ENCODE data around the gene LCE1F. TPM values are rescaled to one million over a fixed set of nuclear protein-coding genes. Genes with fewer than 3 reads are reported as not detected.

The LCE1F gene
- total RNA-seq, 1 donor from 2014 or later, result not detected

GRCh38 chr1:152757747-152758146, 17.2 kb upstream of the LCE1F start, which contains the start of gene KPRP:
TSS of gene KPRP (plus strand) at chr1:152758025. CDS start at chr1:152759589, 1,564 bp downstream.
- no peak within 1 kb of the TSS for H3K27ac Mint-ChIP-seq
- no peaks in the 10 kb centered on the region for H3K4me1 Mint-ChIP-seq
- DNase-seq, result no peak
- no peak within 1 kb of the TSS for H3K4me3 Mint-ChIP-seq
- H3K9me3 Mint-ChIP-seq, result no peaks in the 10 kb centered on the region
- H3K36me3 Mint-ChIP-seq (ENCODE audit: low read depth), result no peaks in the 10 kb centered on the region
- intact Hi-C loops (cut with micrococcal nuclease), result no loop called here
- no peaks in the 10 kb centered on the region for H3K27me3 Mint-ChIP-seq

DNA sequence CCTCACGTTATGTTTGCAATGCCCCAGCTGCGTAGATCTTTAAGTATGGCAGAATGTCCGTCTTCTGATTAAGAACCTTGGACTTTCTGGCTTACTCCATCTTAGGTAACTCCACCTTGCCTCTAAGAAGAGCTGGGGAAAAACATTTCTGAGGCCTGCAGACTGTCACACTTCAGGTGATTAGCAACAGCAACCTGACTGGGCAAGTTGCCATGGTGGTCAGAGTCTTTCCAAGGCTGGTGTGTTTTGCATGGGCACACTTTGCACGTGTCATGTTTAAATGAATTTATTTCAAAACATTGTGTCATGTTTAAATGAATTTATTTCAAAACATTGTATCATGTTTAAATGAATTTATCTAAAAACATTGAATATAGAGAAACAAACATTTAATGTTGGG, 16.3 kb upstream of the LCE1F start:
- H3K36me3 Mint-ChIP-seq (ENCODE audit: low read depth), result no peaks in the 10 kb centered on the region
- intact Hi-C loops (cut with micrococcal nuclease), result no loop called here
- H3K4me1 Mint-ChIP-seq, result no peaks in the 10 kb centered on the region
- H3K27ac Mint-ChIP-seq, result no peak overlapping the region
- H3K27me3 Mint-ChIP-seq, result no peaks in the 10 kb centered on the region
- H3K9me3 Mint-ChIP-seq, result no peaks in the 10 kb centered on the region
- no peak overlapping the region for H3K4me3 Mint-ChIP-seq
- no peak for DNase-seq

- H3K36me3 Mint-ChIP-seq (ENCODE audit: low read depth), result no peaks in the 10 kb centered on the region
- DNase-seq, result peak; percentile 35
- H3K27ac Mint-ChIP-seq, result no peak overlapping the region
- H3K4me1 Mint-ChIP-seq, result no peaks in the 10 kb centered on the region
- H3K9me3 Mint-ChIP-seq, result no peaks in the 10 kb centered on the region
- H3K27me3 Mint-ChIP-seq, result no peaks in the 10 kb centered on the region
- no peak overlapping the region for H3K4me3 Mint-ChIP-seq
- intact Hi-C loops (cut with micrococcal nuclease), result no loop called here
Observed at GRCh38 chr1:152759453-152760173, 15.3 kb upstream of the LCE1F start.

- intact Hi-C loops (cut with micrococcal nuclease), result no loop called here
- no peak overlapping the region for H3K4me3 Mint-ChIP-seq
- peak; percentile 50 for DNase-seq
- H3K36me3 Mint-ChIP-seq (ENCODE audit: low read depth), result no peaks in the 10 kb centered on the region
- no peaks in the 10 kb centered on the region for H3K9me3 Mint-ChIP-seq
- H3K27me3 Mint-ChIP-seq, result no peaks in the 10 kb centered on the region
- H3K4me1 Mint-ChIP-seq, result no peaks in the 10 kb centered on the region
- no peak overlapping the region for H3K27ac Mint-ChIP-seq
Observed at GRCh38 chr1:152760551-152761190, 14.3 kb upstream of the LCE1F start.

DNA sequence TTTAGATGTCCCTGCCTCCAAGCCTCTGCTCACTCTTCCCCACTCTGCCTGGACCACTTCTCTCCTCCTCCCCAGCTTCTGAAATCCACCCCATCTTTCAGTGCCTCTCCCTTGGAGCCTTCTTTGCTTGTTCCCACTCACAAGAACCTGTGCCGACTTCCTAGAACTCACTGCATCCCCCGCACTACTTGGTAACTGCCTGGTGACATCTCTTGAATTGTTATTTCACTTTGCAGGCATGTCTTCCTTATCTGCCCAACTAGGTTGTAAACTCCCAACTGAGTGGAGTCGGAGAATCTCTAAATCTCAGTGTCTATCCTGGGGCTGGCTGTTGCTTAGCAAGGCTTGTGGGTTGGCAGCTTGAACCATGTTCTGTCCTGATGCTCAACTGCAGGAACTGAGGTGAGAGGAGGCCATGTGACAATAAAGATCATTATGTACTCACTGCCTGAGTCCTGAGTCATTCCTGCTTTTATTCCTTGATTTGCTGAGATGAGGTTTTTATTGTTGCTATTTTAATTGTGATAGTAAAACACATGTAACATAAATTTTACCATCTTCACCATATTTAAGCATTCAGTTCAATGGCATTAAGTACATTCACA, 13.2 kb upstream of the LCE1F start:
- H3K27ac Mint-ChIP-seq, result no peak overlapping the region
- H3K4me3 Mint-ChIP-seq, result no peak overlapping the region
- no peaks in the 10 kb centered on the region for H3K9me3 Mint-ChIP-seq
- H3K4me1 Mint-ChIP-seq, result no peaks in the 10 kb centered on the region
- intact Hi-C loops (cut with micrococcal nuclease), result no loop called here
- H3K27me3 Mint-ChIP-seq, result no peaks in the 10 kb centered on the region
- DNase-seq, result no peak
- no peaks in the 10 kb centered on the region for H3K36me3 Mint-ChIP-seq (ENCODE audit: low read depth)

GRCh38 chr1:152768847-152769533, 6.0 kb upstream of the LCE1F start:
- H3K27ac Mint-ChIP-seq, result no peak overlapping the region
- intact Hi-C loops (cut with micrococcal nuclease), result no loop called here
- H3K4me3 Mint-ChIP-seq, result no peak overlapping the region
- no peaks in the 10 kb centered on the region for H3K36me3 Mint-ChIP-seq (ENCODE audit: low read depth)
- H3K9me3 Mint-ChIP-seq, result no peaks in the 10 kb centered on the region
- DNase-seq, result peak; percentile 19
- H3K27me3 Mint-ChIP-seq, result peaks cover 4% of the 10 kb centered on the region
- no peaks in the 10 kb centered on the region for H3K4me1 Mint-ChIP-seq

DNA sequence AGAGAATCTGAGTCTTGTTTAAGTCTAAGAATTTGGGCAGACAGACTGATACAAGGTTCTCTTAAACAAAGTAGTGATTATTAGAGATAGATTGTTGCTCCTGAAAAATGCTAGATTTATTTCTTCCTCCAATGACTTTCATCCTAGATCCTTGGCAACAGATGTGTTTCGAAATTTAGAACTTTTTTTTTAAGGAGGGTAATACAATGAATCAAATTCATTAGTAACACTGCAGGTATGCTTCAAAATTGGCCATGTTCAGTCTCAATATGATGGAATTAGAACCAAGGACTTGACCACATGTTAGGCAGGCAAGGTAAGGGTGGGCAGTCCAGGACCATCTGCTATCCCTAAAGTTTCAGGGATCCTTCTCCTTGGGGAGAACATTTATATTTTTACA, 4.5 kb upstream of the LCE1F start:
- no peak overlapping the region for H3K27ac Mint-ChIP-seq
- DNase-seq, result no peak
- peaks cover 4% of the 10 kb centered on the region for H3K27me3 Mint-ChIP-seq
- intact Hi-C loops (cut with micrococcal nuclease), result no loop called here
- H3K36me3 Mint-ChIP-seq (ENCODE audit: low read depth), result no peaks in the 10 kb centered on the region
- no peaks in the 10 kb centered on the region for H3K4me1 Mint-ChIP-seq
- no peak overlapping the region for H3K4me3 Mint-ChIP-seq
- no peaks in the 10 kb centered on the region for H3K9me3 Mint-ChIP-seq

DNA sequence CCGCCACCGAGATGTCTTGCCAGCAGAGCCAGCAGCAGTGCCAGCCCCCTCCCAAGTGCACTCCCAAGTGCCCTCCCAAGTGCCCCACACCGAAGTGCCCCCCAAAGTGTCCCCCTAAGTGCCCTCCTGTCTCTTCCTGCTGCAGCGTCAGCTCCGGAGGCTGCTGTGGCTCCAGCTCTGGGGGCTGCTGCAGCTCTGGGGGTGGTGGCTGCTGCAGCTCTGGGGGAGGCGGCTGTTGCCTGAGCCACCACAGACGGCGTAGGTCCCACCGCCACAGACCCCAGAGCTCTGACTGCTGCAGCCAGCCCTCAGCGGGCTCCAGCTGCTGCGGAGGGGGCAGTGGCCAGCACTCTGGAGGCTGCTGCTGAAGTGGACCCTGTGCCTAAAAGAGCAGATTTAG, 1.4 kb downstream of the LCE1F start:
- Mint-ChIP-seq H3K4me1 (no peaks in the 10 kb centered on the region), H3K27me3 (peaks cover 5% of the 10 kb centered on the region), H3K9me3 (no peaks in the 10 kb centered on the region), H3K4me3 (no peak overlapping the region), H3K36me3 (ENCODE audit: low read depth) (no peaks in the 10 kb centered on the region), H3K27ac (no peak overlapping the region)
- no peak for DNase-seq
- intact Hi-C loops (cut with micrococcal nuclease), result no loop called here

GRCh38 chr1:152777510-152778137, 2.7 kb downstream of the LCE1F start:
- Mint-ChIP-seq H3K27ac (no peak overlapping the region), H3K4me3 (no peak overlapping the region), H3K36me3 (ENCODE audit: low read depth) (no peaks in the 10 kb centered on the region), H3K4me1 (no peaks in the 10 kb centered on the region), H3K27me3 (peaks cover 5% of the 10 kb centered on the region), H3K9me3 (no peaks in the 10 kb centered on the region)
- intact Hi-C loops (cut with micrococcal nuclease), result no loop called here
- no peak for DNase-seq

- intact Hi-C loops (cut with micrococcal nuclease), result no loop called here
- Mint-ChIP-seq H3K27ac (no peak overlapping the region), H3K27me3 (peaks cover 9% of the 10 kb centered on the region), H3K4me1 (no peaks in the 10 kb centered on the region), H3K36me3 (ENCODE audit: low read depth) (no peaks in the 10 kb centered on the region), H3K4me3 (no peak overlapping the region), H3K9me3 (no peaks in the 10 kb centered on the region)
- DNase-seq, result no peak
Observed at GRCh38 chr1:152783095-152783494, 8.2 kb downstream of the LCE1F start.

GRCh38 chr1:152786077-152786476, 11.1 kb downstream of the LCE1F start, which contains the start of gene LCE1E:
TSS of gene LCE1E (plus strand) at chr1:152786257. CDS start at chr1:152787300, 1,043 bp downstream.
- H3K4me3 Mint-ChIP-seq, result no peak within 1 kb of the TSS
- H3K9me3 Mint-ChIP-seq, result no peaks in the 10 kb centered on the region
- DNase-seq, result peak; percentile 45
- peaks cover 5% of the 10 kb centered on the region for H3K27me3 Mint-ChIP-seq
- H3K36me3 Mint-ChIP-seq (ENCODE audit: low read depth), result no peaks in the 10 kb centered on the region
- no peaks in the 10 kb centered on the region for H3K4me1 Mint-ChIP-seq
- H3K27ac Mint-ChIP-seq, result no peak within 1 kb of the TSS
- intact Hi-C loops (cut with micrococcal nuclease), result no loop called here

GRCh38 chr1:152795686-152796085, 20.7 kb downstream of the LCE1F start:
- Mint-ChIP-seq H3K4me3 (no peak overlapping the region), H3K27me3 (peaks cover 11% of the 10 kb centered on the region), H3K4me1 (no peaks in the 10 kb centered on the region), H3K9me3 (no peaks in the 10 kb centered on the region), H3K27ac (no peak overlapping the region), H3K36me3 (ENCODE audit: low read depth) (no peaks in the 10 kb centered on the region)
- intact Hi-C loops (cut with micrococcal nuclease), result no loop called here
- no peak for DNase-seq

GRCh38 chr1:152796421-152796820, 21.5 kb downstream of the LCE1F start, which contains the start of gene LCE1D:
TSS of gene LCE1D (plus strand) at chr1:152796721. CDS start at chr1:152797795, 1,074 bp downstream.
- Mint-ChIP-seq H3K9me3 (no peaks in the 10 kb centered on the region), H3K36me3 (ENCODE audit: low read depth) (no peaks in the 10 kb centered on the region), H3K27ac (no peak within 1 kb of the TSS), H3K4me1 (no peaks in the 10 kb centered on the region), H3K27me3 (peaks cover 14% of the 10 kb centered on the region), H3K4me3 (no peak within 1 kb of the TSS)
- DNase-seq, result no peak
- intact Hi-C loops (cut with micrococcal nuclease), result no loop called here

All from activated CD4-positive, alpha-beta T cell treated with anti-CD3 and anti-CD28 coated beads, Interleukin-2, amount 10 ng/mL, durations not matched to agents 24 days and 14 days (primary cell).